ENCODE measurements around the gene IL6. TPM values are rescaled to one million over a fixed set of nuclear protein-coding genes. Genes with fewer than 3 reads are reported as not detected.

The IL6 gene
- total and polyA plus RNA-seq, 10 of the 15 experiments (the other 5 are each of a cell fraction or from before 2014, with no cell fraction given), result not detected

DNA sequence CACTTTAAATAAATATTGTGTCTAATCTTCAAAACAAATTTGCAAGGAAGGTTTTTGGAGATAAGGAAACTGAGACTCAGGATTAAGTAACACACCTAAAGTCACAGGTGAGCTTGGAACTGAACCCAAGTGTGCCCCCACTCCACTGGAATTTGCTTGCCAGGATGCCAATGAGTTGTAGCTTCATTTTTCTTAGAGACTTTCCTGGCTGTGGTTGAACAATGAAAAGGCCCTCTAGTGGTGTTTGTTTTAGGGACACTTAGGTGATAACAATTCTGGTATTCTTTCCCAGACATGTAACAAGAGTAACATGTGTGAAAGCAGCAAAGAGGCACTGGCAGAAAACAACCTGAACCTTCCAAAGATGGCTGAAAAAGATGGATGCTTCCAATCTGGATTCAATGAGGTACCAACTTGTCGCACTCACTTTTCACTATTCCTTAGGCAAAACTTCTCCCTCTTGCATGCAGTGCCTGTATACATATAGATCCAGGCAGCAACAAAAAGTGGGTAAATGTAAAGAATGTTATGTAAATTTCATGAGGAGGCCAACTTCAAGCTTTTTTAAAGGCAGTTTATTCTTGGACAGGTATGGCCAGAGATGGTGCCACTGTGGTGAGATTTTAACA lies 1.5 kb downstream of the IL6 start:
- Histone ChIP-seq H3K9me3 (replicated peaks; ENCODE audit: control insufficient read depth, insufficient read depth, low read length) (no peaks in the 10 kb centered on the region), H3K4me1 (ENCODE audit: control insufficient read depth, insufficient read depth, low read length) (no peaks in the 10 kb centered on the region; the same call in 1 of the 2 replicates), H3K79me2 (ENCODE audit: control insufficient read depth, insufficient read depth, low read length) (no peaks in the 10 kb centered on the region), H3K4me2 (ENCODE audit: control insufficient read depth, insufficient read depth) (no peak overlapping the region), H4K20me1 (ENCODE audit: control insufficient read depth, insufficient read depth) (no peaks in the 10 kb centered on the region), H3K9ac (ENCODE audit: control insufficient read depth, insufficient read depth, low read length) (no peak overlapping the region), H3K4me3 (no peak overlapping the region), H2AFZ (ENCODE audit: control insufficient read depth, low read depth, low read length) (no peak overlapping the region), H3K36me3 (ENCODE audit: control insufficient read depth in 2 of 2, insufficient read depth in 2 of 2, low read length in 1 of 2) (no peaks in the 10 kb centered on the region), H3K27ac (ENCODE audit: control insufficient read depth, insufficient read depth) (no peak overlapping the region), H3K27me3 (replicated peaks in 1 of 2; ENCODE audit: control insufficient read depth in 2 of 2, insufficient read depth in 2 of 2, low read length in 1 of 2) (peaks cover 5 to 8% of the 10 kb centered on the region in 2 experiments)
- SMC1A ChIA-PET (ENCODE audit: uncharacterized antibody, unreplicated experiment), result interaction anchor here (0.8 to 8.1 kb wide), 5 partner anchors 10 to 327 kb away, joined by 3 to 124 read pairs (median 3); no protein-coding TSS in a partner anchor
- FAIRE-seq (peak; percentile 31), DNase-seq (ENCODE audit: low read depth, low spot score) (no peak), ATAC-seq (peak; percentile 68)
- intact Hi-C loops (cut with micrococcal nuclease; ENCODE audit: unreplicated experiment) (loop anchor here (2.0 to 5.0 kb wide), 3 partner anchors 54 to 326 kb away; no protein-coding TSS in a partner anchor), in situ Hi-C loops (cut with MboI) (loop anchor here (5.0 to 25.0 kb wide), 2 partner anchors 166 to 616 kb away; no protein-coding TSS in a partner anchor)
- TF ChIP-seq, protein P1, sequence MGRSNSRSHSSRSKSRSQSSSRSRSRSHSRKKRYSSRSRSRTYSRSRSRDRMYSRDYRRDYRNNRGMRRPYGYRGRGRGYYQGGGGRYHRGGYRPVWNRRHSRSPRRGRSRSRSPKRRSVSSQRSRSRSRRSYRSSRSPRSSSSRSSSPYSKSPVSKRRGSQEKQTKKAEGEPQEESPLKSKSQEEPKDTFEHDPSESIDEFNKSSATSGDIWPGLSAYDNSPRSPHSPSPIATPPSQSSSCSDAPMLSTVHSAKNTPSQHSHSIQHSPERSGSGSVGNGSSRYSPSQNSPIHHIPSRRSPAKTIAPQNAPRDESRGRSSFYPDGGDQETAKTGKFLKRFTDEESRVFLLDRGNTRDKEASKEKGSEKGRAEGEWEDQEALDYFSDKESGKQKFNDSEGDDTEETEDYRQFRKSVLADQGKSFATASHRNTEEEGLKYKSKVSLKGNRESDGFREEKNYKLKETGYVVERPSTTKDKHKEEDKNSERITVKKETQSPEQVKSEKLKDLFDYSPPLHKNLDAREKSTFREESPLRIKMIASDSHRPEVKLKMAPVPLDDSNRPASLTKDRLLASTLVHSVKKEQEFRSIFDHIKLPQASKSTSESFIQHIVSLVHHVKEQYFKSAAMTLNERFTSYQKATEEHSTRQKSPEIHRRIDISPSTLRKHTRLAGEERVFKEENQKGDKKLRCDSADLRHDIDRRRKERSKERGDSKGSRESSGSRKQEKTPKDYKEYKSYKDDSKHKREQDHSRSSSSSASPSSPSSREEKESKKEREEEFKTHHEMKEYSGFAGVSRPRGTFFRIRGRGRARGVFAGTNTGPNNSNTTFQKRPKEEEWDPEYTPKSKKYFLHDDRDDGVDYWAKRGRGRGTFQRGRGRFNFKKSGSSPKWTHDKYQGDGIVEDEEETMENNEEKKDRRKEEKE (IDR thresholded peaks at IDR 0.05), result no peak
- TF ChIP-seq, protein P2, sequence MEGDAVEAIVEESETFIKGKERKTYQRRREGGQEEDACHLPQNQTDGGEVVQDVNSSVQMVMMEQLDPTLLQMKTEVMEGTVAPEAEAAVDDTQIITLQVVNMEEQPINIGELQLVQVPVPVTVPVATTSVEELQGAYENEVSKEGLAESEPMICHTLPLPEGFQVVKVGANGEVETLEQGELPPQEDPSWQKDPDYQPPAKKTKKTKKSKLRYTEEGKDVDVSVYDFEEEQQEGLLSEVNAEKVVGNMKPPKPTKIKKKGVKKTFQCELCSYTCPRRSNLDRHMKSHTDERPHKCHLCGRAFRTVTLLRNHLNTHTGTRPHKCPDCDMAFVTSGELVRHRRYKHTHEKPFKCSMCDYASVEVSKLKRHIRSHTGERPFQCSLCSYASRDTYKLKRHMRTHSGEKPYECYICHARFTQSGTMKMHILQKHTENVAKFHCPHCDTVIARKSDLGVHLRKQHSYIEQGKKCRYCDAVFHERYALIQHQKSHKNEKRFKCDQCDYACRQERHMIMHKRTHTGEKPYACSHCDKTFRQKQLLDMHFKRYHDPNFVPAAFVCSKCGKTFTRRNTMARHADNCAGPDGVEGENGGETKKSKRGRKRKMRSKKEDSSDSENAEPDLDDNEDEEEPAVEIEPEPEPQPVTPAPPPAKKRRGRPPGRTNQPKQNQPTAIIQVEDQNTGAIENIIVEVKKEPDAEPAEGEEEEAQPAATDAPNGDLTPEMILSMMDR (IDR thresholded peaks at IDR 0.05 in 2 of 3, conservative IDR thresholded peaks at IDR 0.05 in 1 of 3; ENCODE audit: control insufficient read depth in 2 of 3, extremely low read depth in 1 of 3, insufficient read depth in 1 of 3, low read depth in 3 of 3, low read length in 3 of 3), result peak; percentile 53 to 62 (median 56); a peak in 5 of 6 replicates
- TF ChIP-seq SMC3 (IDR thresholded peaks at IDR 0.05; ENCODE audit: borderline replicate concordance, low read length) (peak; percentile 70; the same call in 1 of the 2 replicates), STAT3 (IDR thresholded peaks at IDR 0.05; ENCODE audit: low read depth, low read length) (no peak), BMI1 (IDR thresholded peaks at IDR 0.05; ENCODE audit: borderline replicate concordance) (no peak), ZBED1 (IDR thresholded peaks at IDR 0.05; ENCODE audit: borderline replicate concordance) (no peak), RUNX3 (IDR thresholded peaks at IDR 0.05; ENCODE audit: low read length) (peak; percentile 72), RAD21 (IDR thresholded peaks at IDR 0.05; ENCODE audit: insufficient read depth, low read depth, low read length) (peak; percentile 61), TCF3 (IDR thresholded peaks at IDR 0.05; ENCODE audit: borderline replicate concordance, insufficient read depth, low read depth, low read length) (no peak), ZNF274 (IDR thresholded peaks at IDR 0.05; ENCODE audit: insufficient read depth, insufficient read length) (no peak), ZNF24 (IDR thresholded peaks at IDR 0.05) (no peak)
- TF ChIP-seq, protein P3, sequence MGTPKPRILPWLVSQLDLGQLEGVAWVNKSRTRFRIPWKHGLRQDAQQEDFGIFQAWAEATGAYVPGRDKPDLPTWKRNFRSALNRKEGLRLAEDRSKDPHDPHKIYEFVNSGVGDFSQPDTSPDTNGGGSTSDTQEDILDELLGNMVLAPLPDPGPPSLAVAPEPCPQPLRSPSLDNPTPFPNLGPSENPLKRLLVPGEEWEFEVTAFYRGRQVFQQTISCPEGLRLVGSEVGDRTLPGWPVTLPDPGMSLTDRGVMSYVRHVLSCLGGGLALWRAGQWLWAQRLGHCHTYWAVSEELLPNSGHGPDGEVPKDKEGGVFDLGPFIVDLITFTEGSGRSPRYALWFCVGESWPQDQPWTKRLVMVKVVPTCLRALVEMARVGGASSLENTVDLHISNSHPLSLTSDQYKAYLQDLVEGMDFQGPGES (IDR thresholded peaks at IDR 0.05), result no peak
- TF ChIP-seq, protein P4, sequence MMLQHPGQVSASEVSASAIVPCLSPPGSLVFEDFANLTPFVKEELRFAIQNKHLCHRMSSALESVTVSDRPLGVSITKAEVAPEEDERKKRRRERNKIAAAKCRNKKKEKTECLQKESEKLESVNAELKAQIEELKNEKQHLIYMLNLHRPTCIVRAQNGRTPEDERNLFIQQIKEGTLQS (IDR thresholded peaks at IDR 0.05; ENCODE audit: borderline replicate concordance, extremely low read depth, low read depth, low read length), result no peak
- WGBS (ENCODE audit: insufficient coverage, insufficient replicate concordance, low lambda C conversion rate, missing lambda C conversion rate), result 28% methylated on average over 1 of the region's 1 CpG
- BruUV-seq (replicated peaks), result no TSS peak
- CTCF ChIA-PET, result interaction anchor here (0.6 to 8.5 kb wide), 21 partner anchors 9 to 344 kb away, joined by 3 to 194 read pairs (median 4); no protein-coding TSS in a partner anchor
- POLR2A ChIA-PET, result no interaction called here
- RAD21 ChIA-PET (ENCODE audit: unreplicated experiment), result interaction anchor here (0.6 to 6.6 kb wide), 5 partner anchors 54 to 177 kb away, joined by 3 to 115 read pairs (median 3); no protein-coding TSS in a partner anchor
